ENCODE measurements around the gene WDR88. TPM values are rescaled to one million over a fixed set of nuclear protein-coding genes. Genes with fewer than 3 reads are reported as not detected.

Gene WDR88
- total and polyA plus RNA-seq, 2 donors (not counting 3 experiments of a cell fraction or from before 2014, with no cell fraction given), result not detected

DNA sequence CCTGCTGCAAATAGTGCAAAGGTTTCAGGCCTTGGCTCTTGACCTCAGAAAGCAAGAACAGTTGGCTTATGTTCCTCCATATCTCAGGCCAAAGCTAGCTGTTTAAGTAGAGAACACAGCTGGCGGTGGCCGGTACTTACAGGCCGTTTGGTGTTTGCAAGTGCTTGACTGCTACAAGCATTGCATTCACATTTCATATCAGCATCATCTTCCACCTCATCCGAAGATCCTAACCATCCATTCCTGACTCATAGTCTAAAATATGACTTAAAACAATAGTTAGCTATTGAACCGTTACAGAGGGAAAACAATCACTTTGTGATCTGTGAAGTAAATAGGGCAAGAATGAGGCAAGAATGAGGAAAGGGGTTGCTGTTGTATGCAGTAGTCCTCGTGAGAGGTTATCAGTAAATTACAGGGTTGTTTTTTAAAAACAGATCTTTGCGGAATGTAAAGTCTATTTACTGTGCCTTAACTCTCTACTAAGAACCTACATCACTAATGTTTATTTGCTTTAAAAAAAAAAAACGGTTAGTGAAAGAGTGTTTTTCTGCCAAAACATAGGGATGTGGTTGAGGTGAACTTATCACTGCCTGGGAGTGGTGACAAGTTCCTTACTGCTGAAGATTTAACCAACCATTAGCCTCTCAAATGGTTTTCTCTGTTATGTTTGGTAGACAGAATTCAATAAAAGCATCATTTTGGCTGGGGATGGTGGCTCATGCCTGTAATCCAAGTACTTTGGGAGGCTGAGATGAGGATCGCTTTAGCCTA, 21.6 kb upstream of the WDR88 start:
- H3K4me2 ChIP-seq (ENCODE audit: insufficient read depth, low read length), result no peak overlapping the region
- no peaks in the 10 kb centered on the region for H3K27me3 ChIP-seq (ENCODE audit: control insufficient read depth in 2 of 2, insufficient read depth in 2 of 2, low read length in 2 of 2)
- no peaks in the 10 kb centered on the region for H3K79me2 ChIP-seq (ENCODE audit: control insufficient read depth, insufficient read depth, low read length)
- FAIRE-seq, result peak; percentile 76
- TF ChIP-seq MYC (IDR thresholded peaks at IDR 0.05; ENCODE audit: low read depth, low read length) (no peak), CTCF (IDR thresholded peaks at IDR 0.05; ENCODE audit: extremely low read depth in 1 of 2, insufficient read depth in 1 of 2, low read depth in 1 of 2, low read length in 2 of 2) (no peak), POLR2AphosphoS5 (IDR thresholded peaks at IDR 0.05; ENCODE audit: insufficient read depth, low read depth, low read length) (peak; percentile 32), FOS (IDR thresholded peaks at IDR 0.05; ENCODE audit: borderline replicate concordance, insufficient read depth, low read length) (peak; percentile 14), EZH2 (IDR thresholded peaks at IDR 0.05; ENCODE audit: borderline replicate concordance, low read depth, low read length, severe bottlenecking) (no peak), GATA2 (IDR thresholded peaks at IDR 0.05; ENCODE audit: insufficient read depth, insufficient read length, low read depth, low read length) (peak; percentile 48)
- TF ChIP-seq, protein P1, sequence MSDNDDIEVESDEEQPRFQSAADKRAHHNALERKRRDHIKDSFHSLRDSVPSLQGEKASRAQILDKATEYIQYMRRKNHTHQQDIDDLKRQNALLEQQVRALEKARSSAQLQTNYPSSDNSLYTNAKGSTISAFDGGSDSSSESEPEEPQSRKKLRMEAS (IDR thresholded peaks at IDR 0.05; ENCODE audit: insufficient read depth, insufficient read length), result no peak
- no peaks in the 10 kb centered on the region for H3K9me3 ChIP-seq (replicated peaks; ENCODE audit: control insufficient read depth, insufficient read depth, low read length)
- BruUV-seq (replicated peaks), result no TSS peak
- H3K4me1 ChIP-seq (ENCODE audit: control insufficient read depth, extremely low read depth, insufficient read depth, low read length), result peaks cover 3% of the 10 kb centered on the region
- H2AFZ ChIP-seq (ENCODE audit: low read depth, low read length), result no peak overlapping the region
- no peaks in the 10 kb centered on the region for H3K9me1 ChIP-seq (replicated peaks; ENCODE audit: control insufficient read depth, extremely low read depth, insufficient read depth, low read length)
- ChIA-PET CTCF (interaction anchor here (1.0 kb wide), 1 partner anchor 15 kb away, joined by 3 read pairs; no protein-coding TSS in a partner anchor), POLR2A (interaction anchor here (0.7 kb wide), 1 partner anchor 15 kb away, joined by 5 read pairs; no protein-coding TSS in a partner anchor)
- H4K20me1 ChIP-seq (replicated peaks; ENCODE audit: control insufficient read depth, extremely low read depth, insufficient read depth, low read length), result no peaks in the 10 kb centered on the region
- intact Hi-C loops (cut with micrococcal nuclease) (loop anchor here (2.0 kb wide), 1 partner anchor 138 kb away; the partner anchor contains the start of gene FAAP24), dilution Hi-C loops (cut with MboI; ENCODE audit: extremely low pct_ligation_motif_present, low sequenced_read_pairs) (no loop called here)
- peaks cover 15 to 17% of the 10 kb centered on the region in 2 experiments for H3K36me3 ChIP-seq (ENCODE audit: control insufficient read depth in 2 of 2, extremely low read depth in 1 of 2, insufficient read depth in 2 of 2, low read length in 2 of 2)
- H3K9ac ChIP-seq (replicated peaks; ENCODE audit: extremely low read depth, insufficient read depth, low read length), result no peak overlapping the region
- DNase-seq (ENCODE audit: low read depth, low spot score), result peak; percentile 24
- H3K4me3 ChIP-seq (replicated peaks in 1 of 3; ENCODE audit: insufficient read depth in 1 of 3, low read depth in 1 of 3, low read length in 3 of 3), result no peak overlapping the region
- H3K27ac ChIP-seq (ENCODE audit: insufficient read depth, low read depth, low read length), result peak overlapping the region; percentile 0
